B cell (primary cell): ENCODE measurements around the gene ITGB2.

Source experiments
- EZH2 ChIP-seq: IDR thresholded peaks from 2 replicates; pipeline ENCODE4 v1.6.1; 2012; ENCODE audit warnings: borderline replicate concordance, low read depth, mild to moderate bottlenecking, moderate library complexity, low read length; ENCODE audit not compliant: insufficient read depth, poor library complexity, severe bottlenecking
- TF ChIP-seq, protein P1 (sequence below): fragments of 200-600 bp; IDR thresholded peaks from one replicate; pipeline ENCODE4 v1.8.0; 2022; ENCODE audit warnings: antibody characterized with exemption, mild to moderate bottlenecking

DNA sequence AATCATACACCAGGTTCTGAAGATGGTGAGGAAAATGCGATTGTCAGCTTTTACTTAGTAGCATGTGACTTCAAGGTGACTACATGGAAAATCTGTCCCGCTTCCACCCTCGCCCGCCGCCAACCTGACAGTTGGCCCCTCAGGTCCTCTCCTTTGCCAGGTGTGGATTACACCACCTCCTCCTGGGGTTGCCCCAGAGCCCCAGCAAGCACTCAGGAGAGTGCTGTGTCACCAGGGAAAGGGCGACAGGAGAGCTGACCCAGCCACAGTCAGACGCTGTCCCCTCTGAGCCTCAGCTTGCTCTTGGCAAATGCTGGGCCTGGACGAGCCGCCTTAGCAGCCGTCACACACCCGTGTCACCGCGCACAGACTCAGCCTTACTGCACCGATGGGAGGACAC is 65.1 kb downstream of the ITGB2 start:
- TF ChIP-seq, protein P1, sequence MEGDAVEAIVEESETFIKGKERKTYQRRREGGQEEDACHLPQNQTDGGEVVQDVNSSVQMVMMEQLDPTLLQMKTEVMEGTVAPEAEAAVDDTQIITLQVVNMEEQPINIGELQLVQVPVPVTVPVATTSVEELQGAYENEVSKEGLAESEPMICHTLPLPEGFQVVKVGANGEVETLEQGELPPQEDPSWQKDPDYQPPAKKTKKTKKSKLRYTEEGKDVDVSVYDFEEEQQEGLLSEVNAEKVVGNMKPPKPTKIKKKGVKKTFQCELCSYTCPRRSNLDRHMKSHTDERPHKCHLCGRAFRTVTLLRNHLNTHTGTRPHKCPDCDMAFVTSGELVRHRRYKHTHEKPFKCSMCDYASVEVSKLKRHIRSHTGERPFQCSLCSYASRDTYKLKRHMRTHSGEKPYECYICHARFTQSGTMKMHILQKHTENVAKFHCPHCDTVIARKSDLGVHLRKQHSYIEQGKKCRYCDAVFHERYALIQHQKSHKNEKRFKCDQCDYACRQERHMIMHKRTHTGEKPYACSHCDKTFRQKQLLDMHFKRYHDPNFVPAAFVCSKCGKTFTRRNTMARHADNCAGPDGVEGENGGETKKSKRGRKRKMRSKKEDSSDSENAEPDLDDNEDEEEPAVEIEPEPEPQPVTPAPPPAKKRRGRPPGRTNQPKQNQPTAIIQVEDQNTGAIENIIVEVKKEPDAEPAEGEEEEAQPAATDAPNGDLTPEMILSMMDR, result no peak
- no peak for TF ChIP-seq EZH2
